IMR-90 (cell line): ENCODE results near the gene CECR2. TPM values are rescaled to one million over a fixed set of nuclear protein-coding genes. Genes with fewer than 3 reads are reported as not detected.

Experiments
- ATAC-seq: fragments of 200-7000 bp; cut with Tn5 transposase; 2 replicates; pipeline ENCODE4 v1.9.1; 2020; ENCODE audit warnings: low read depth, mild to moderate bottlenecking, moderate library complexity
- BruUV-seq: library from RNA; stranded (reverse); fragments of 400-500 nt; replicated peaks from 2 replicates; lab custom pipeline; 2021; lab: Mats Ljungman, UMichigan
- CTCF ChIA-PET: fragments of 300-600 bp; formaldehyde crosslinking; extraction: SDS; loops from one replicate; lab custom pipeline; 2021; ENCODE audit warnings: antibody characterized with exemption; lab: Yijun Ruan, JAX
- POLR2A ChIA-PET: fragments of 300-600 bp; sonication (Branson Sonifier 250); formaldehyde crosslinking; loops from one replicate; lab custom pipeline; 2022; ENCODE audit warnings: antibody characterized with exemption; ENCODE audit not compliant: unreplicated experiment; lab: Charles Lee
- DNase-seq: peaks from one replicate; pipeline ENCODE4 v3.0.0; 2013
- H2AFZ ChIP-seq: replicated peaks from 2 replicates; pipeline ENCODE3; 2013; ENCODE audit warnings: low read length, mild to moderate bottlenecking; ENCODE audit not compliant: poor library complexity
- H2AK5ac ChIP-seq: 2 replicates; pipeline ENCODE4 v1.6.1; 2013; ENCODE audit warnings: low read depth, low read length, inconsistent platforms
- H2AK9ac ChIP-seq: replicated peaks from 2 replicates; pipeline ENCODE3; 2013; ENCODE audit warnings: mild to moderate bottlenecking, low read depth, low read length, moderate library complexity; ENCODE audit not compliant: poor library complexity
- H2BK120ac ChIP-seq: 2 replicates; pipeline ENCODE4 v1.6.1; 2013; ENCODE audit warnings: low read depth, low read length, inconsistent platforms
- H2BK15ac ChIP-seq: 3 replicates; pipeline ENCODE4 v1.6.1; 2013; ENCODE audit warnings: low read depth, low read length, inconsistent platforms
- H2BK20ac ChIP-seq: 2 replicates; pipeline ENCODE4 v1.6.1; 2013; ENCODE audit warnings: low read depth, mild to moderate bottlenecking, inconsistent platforms, low read length, moderate library complexity
- H2BK5ac ChIP-seq: 2 replicates; pipeline ENCODE4 v1.6.1; 2013; ENCODE audit warnings: mild to moderate bottlenecking, low read depth, low read length, inconsistent platforms; ENCODE audit not compliant: poor library complexity, severe bottlenecking
- H3K14ac ChIP-seq: replicated peaks from 2 replicates; pipeline ENCODE4 v1.6.1; 2013; ENCODE audit warnings: low read depth, low read length, inconsistent platforms
- H3K18ac ChIP-seq: 2 replicates; pipeline ENCODE4 v1.6.1; 2013; ENCODE audit warnings: low read depth, low read length, control low read depth
- H3K23ac ChIP-seq: 2 replicates; pipeline ENCODE4 v1.6.1; 2013; ENCODE audit warnings: low read depth, low read length, inconsistent platforms
- H3K27ac ChIP-seq: 2 replicates; pipeline ENCODE4 v1.5.1; 2013; ENCODE audit warnings: mild to moderate bottlenecking, control low read depth, low read length; ENCODE audit not compliant: insufficient read depth
- H3K27me3 ChIP-seq: 2 replicates; pipeline ENCODE4 v1.6.1; 2013; ENCODE audit warnings: low read length; ENCODE audit not compliant: control insufficient read depth, insufficient read depth
- H3K36me3 ChIP-seq: 2 replicates; pipeline ENCODE4 v1.6.1; 2013; ENCODE audit warnings: low read length, mixed read lengths; ENCODE audit not compliant: control insufficient read depth, insufficient read depth
- H3K4ac ChIP-seq: 2 replicates; pipeline ENCODE4 v1.6.1; 2013; ENCODE audit warnings: low read depth, low read length, inconsistent platforms
- H3K4me1 ChIP-seq: 2 replicates; pipeline ENCODE4 v1.6.1; 2013; ENCODE audit warnings: low read length, mixed read lengths; ENCODE audit not compliant: control insufficient read depth, insufficient read depth
- H3K4me2 ChIP-seq: 2 replicates; pipeline ENCODE4 v1.6.1; 2013; ENCODE audit warnings: low read depth, mild to moderate bottlenecking, control low read depth, low read length, moderate library complexity
- H3K4me3 ChIP-seq: 2 replicates; pipeline ENCODE4 v1.5.1; 2013; ENCODE audit warnings: low read depth, mild to moderate bottlenecking, control low read depth, low read length, moderate library complexity; ENCODE audit not compliant: insufficient read depth
- H3K56ac ChIP-seq: 2 replicates; pipeline ENCODE4 v1.6.1; 2013; ENCODE audit warnings: low read length, inconsistent platforms; ENCODE audit not compliant: insufficient read depth; ENCODE audit errors: extremely low read depth
- H3K79me1 ChIP-seq, 2 experiments: 2 replicates each; pipeline ENCODE4 v1.6.1; 2013; ENCODE audit warnings: low read length in 2 of 2, inconsistent platforms in 1 of 2, low read depth in 1 of 2
- H3K9ac ChIP-seq: 2 replicates; pipeline ENCODE4 v1.6.1; 2013; ENCODE audit warnings: low read depth, low read length, control low read depth
- H3K9me1 ChIP-seq: 2 replicates; pipeline ENCODE4 v1.6.1; 2013; ENCODE audit warnings: low read length, inconsistent platforms; ENCODE audit not compliant: insufficient read depth
- H3K9me3 ChIP-seq: 2 replicates; pipeline ENCODE4 v1.6.1; 2013; ENCODE audit warnings: low read length; ENCODE audit not compliant: control insufficient read depth, insufficient read depth
- H4K20me1 ChIP-seq: 2 replicates; pipeline ENCODE4 v1.6.1; 2013; ENCODE audit warnings: low read length, inconsistent platforms; ENCODE audit not compliant: insufficient read depth
- H4K5ac ChIP-seq: 2 replicates; pipeline ENCODE4 v1.6.1; 2013; ENCODE audit warnings: mild to moderate bottlenecking, low read depth, low read length, control low read depth
- H4K8ac ChIP-seq, 2 experiments: 2 replicates each; pipeline ENCODE4 v1.6.1; 2013; ENCODE audit warnings: low read depth in 2 of 2, low read length in 2 of 2, control low read depth in 1 of 2, inconsistent platforms in 1 of 2
- H4K91ac ChIP-seq: 2 replicates; pipeline ENCODE4 v1.6.1; 2013; ENCODE audit warnings: low read depth, low read length, inconsistent platforms; ENCODE audit not compliant: insufficient read depth
- FOS ChIP-seq: fragments of 150-350 bp; IDR thresholded peaks from 2 replicates; pipeline ENCODE4 v1.6.1; 2016; ENCODE audit warnings: low read depth, low read length
- RFX5 ChIP-seq: IDR thresholded peaks from 2 replicates; pipeline ENCODE4 v1.8.0; 2012; ENCODE audit warnings: low read depth, mild to moderate bottlenecking, low read length, moderate library complexity
- WGBS, 2 experiments: methylation state at CpG; one replicate each; pipeline versions ENCODE4 v1.1.5 to v1.1.7; 2013; ENCODE audit warnings: missing lambda C conversion rate in 2 of 2; ENCODE audit not compliant: insufficient read length in 1 of 2; ENCODE audit errors: extremely low coverage in 2 of 2; 5-methylcytosine and 5-hydroxymethylcytosine counted together
- dilution Hi-C: fragments of 300-500 bp; cut with HindIII; formaldehyde crosslinking; loops from one replicate; pipeline ENCODE4 v1.14.3; 2018; ENCODE audit warnings: low sequenced_read_pairs; ENCODE audit not compliant: unreplicated experiment
- in situ Hi-C: fragments of 300-500 bp; cut with MboI; formaldehyde crosslinking; loops from 3 replicates; pipeline ENCODE4 v1.14.3; 2019; ENCODE audit warnings: low sequenced_read_pairs, inconsistent platforms, mixed read lengths
- intact Hi-C: fragments of 100-400 bp; cut with micrococcal nuclease; formaldehyde crosslinking; loops from 2 replicates; pipeline ENCODE4 v1.10.0; 2022
- polyA plus RNA-seq, 3 experiments: library from polyadenylated mRNA; depleted of rRNA; stranded (reverse); fragments of >200 nt; gene quantifications; 2 replicates each; pipeline ENCODE4 v1.2.3, GENCODE V29; 2012; ENCODE audit warnings: low replicate concordance in 1 of 3
- total RNA-seq: library from RNA; depleted of rRNA; stranded (reverse); fragments of >200 nt; gene quantifications from 2 replicates; pipeline ENCODE4 v1.2.3, GENCODE V29; 2012

The CECR2 gene
- total and polyA plus RNA-seq, 2 of the 4 experiments (the other 2 are of a cell fraction), result under 0.01 TPM; not detected in 1

DNA sequence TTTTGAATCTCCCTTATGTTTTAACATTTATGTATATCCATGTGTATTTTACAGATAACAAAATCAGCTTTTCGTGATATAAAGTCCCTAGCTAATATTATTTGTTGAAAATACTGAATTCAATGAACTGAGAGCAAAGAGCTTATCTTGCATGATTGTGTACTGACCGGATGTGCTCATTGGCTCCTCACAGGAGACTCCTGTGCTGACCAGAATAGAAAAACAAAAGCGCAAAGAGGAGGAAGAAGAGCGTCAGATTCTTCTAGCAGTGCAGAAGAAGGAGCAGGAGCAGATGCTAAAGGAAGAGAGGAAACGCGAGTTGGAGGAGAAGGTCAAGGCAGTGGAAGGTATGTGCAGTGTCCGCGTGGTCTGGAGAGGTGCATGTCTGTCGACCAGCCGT lies 154.7 kb downstream of the CECR2 start:
- H3K9me1 ChIP-seq, result no peaks in the 10 kb centered on the region
- no peak overlapping the region for H3K23ac ChIP-seq
- dilution Hi-C loops (no loop called here), in situ Hi-C loops (no loop called here), intact Hi-C loops (no loop called here)
- H3K9ac ChIP-seq, result no peak overlapping the region
- H2BK5ac ChIP-seq, result no peak overlapping the region
- ChIA-PET POLR2A (no interaction called here), CTCF (no interaction called here)
- H3K79me1 ChIP-seq, result no peaks in the 10 kb centered on the region
- TF ChIP-seq FOS (no peak), RFX5 (no peak)
- H3K4me3 ChIP-seq, result no peak overlapping the region
- H4K20me1 ChIP-seq, result no peaks in the 10 kb centered on the region
- H3K56ac ChIP-seq, result no peak overlapping the region
- H2BK20ac ChIP-seq, result no peak overlapping the region
- WGBS, 2 experiments, result 72% methylated on average over 4 of the region's 10 CpGs; no CpG with 5 or more reads in 1 of the 2 experiments
- no peaks in the 10 kb centered on the region for H3K36me3 ChIP-seq
- H3K14ac ChIP-seq, result no peak overlapping the region
- no peak overlapping the region for H3K4me2 ChIP-seq
- H4K5ac ChIP-seq, result no peak overlapping the region
- H3K18ac ChIP-seq, result no peak overlapping the region
- DNase-seq (no peak), ATAC-seq (no peak)
- no peak overlapping the region for H2AK9ac ChIP-seq
- no peaks in the 10 kb centered on the region for H3K4me1 ChIP-seq
- no peak overlapping the region for H2BK120ac ChIP-seq
- no peaks in the 10 kb centered on the region for H3K9me3 ChIP-seq
- no peak overlapping the region for H2BK15ac ChIP-seq
- no peak overlapping the region for H3K27ac ChIP-seq
- no peaks in the 10 kb centered on the region for H3K27me3 ChIP-seq
- H3K4ac ChIP-seq, result no peak overlapping the region
- no peak overlapping the region for H4K8ac ChIP-seq
- H4K91ac ChIP-seq, result no peak overlapping the region
- no peak overlapping the region for H2AK5ac ChIP-seq
- H2AFZ ChIP-seq, result no peak overlapping the region
- BruUV-seq, result no TSS peak
